ENCODE data around the gene DIPK1A.

DNA sequence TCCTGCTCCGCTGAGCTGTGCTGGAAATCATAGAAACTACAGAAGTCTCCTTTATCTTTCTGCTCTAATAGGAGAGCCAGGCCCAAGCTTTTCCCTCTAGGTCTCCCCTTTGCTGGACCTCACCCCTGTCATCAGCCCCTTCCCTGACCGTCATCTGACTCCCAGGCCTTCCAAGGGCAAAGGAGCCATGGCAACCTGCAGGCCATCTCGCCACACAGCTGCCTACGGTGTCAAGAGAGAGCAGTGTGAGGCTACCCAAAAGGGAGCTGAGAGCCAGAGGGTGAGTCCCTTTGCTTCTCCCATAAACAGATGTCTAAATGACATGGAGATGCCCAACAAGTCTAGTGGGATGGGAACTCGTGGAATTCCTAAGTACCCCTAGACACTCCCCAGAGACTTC lies 37.6 kb upstream of the DIPK1A start:
- TF ChIP-seq EZH2 (IDR thresholded peaks at IDR 0.05), result no peak
- TF ChIP-seq POLR2AphosphoS5 (IDR thresholded peaks at IDR 0.05; ENCODE audit: borderline replicate concordance, low read depth, low read length), result no peak
